ENCODE results near the gene MED26.

Gene MED26

DNA sequence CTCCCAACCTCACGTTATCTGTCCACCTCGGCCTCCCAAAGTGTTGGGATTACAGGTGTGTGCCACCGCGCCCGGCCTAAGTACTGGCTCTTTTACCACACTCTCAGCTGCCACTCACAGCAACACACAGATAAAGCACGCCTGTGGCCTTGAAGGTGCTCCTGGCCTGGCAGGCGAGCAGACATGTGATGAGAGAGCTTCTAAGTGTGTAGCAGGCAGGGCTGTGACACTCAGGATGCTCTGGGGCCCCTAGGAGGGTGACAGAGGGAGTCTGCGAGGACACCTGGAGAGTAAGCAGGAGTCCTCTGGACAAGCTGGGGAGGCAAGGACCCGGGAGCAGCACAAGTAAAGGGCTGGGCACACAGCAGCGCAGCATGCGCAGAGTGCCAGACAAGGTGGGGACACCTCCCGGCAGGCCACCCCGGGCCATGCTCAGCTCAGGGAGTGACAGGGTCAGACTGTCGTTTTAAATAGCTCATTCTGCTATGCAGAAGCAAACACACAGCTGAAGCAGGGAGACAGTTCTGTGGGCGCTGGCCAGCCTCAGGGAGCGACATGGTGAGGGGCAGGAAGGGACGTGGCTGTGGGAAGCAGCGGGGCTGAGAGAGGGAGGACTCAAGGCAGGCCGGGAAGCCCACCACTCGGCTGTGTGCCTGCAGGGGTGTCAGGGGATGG, 26.5 kb downstream of the MED26 start:
- no peak for DNase-seq (ENCODE audit: low read depth)
- no peak overlapping the region for H3K4me3 ChIP-seq (ENCODE audit: control insufficient read depth, low read depth, low read length)
- TF ChIP-seq, protein P1, sequence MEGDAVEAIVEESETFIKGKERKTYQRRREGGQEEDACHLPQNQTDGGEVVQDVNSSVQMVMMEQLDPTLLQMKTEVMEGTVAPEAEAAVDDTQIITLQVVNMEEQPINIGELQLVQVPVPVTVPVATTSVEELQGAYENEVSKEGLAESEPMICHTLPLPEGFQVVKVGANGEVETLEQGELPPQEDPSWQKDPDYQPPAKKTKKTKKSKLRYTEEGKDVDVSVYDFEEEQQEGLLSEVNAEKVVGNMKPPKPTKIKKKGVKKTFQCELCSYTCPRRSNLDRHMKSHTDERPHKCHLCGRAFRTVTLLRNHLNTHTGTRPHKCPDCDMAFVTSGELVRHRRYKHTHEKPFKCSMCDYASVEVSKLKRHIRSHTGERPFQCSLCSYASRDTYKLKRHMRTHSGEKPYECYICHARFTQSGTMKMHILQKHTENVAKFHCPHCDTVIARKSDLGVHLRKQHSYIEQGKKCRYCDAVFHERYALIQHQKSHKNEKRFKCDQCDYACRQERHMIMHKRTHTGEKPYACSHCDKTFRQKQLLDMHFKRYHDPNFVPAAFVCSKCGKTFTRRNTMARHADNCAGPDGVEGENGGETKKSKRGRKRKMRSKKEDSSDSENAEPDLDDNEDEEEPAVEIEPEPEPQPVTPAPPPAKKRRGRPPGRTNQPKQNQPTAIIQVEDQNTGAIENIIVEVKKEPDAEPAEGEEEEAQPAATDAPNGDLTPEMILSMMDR (conservative IDR thresholded peaks at IDR 0.05; ENCODE audit: control insufficient read depth, insufficient read depth, low read depth, low read length), result no peak

DNA sequence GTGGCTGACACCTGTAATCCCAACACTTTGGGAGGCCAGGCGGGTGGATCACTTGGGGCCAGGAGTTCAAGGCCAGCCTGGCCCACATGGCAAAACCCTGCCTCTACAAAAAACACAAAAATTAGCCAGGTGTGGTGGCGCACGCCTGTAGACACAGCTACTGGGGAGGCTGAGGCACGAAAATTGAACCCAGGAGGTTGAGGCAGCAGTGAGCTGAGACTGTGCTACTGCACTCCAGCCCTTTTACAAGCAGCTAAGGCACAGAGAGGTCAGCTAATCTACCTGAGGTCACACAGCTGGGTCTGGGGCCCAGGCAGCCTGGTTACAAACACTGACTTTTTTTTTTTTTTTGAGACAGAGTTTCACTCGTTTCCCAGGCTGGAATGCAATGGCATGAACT, 27.2 kb downstream of the MED26 start:
- no peak overlapping the region for H3K4me3 ChIP-seq (ENCODE audit: control insufficient read depth, low read depth, low read length)
- no peak for DNase-seq (ENCODE audit: low read depth)
- TF ChIP-seq, protein P1 (conservative IDR thresholded peaks at IDR 0.05; ENCODE audit: control insufficient read depth, insufficient read depth, low read depth, low read length), result no peak

DNA sequence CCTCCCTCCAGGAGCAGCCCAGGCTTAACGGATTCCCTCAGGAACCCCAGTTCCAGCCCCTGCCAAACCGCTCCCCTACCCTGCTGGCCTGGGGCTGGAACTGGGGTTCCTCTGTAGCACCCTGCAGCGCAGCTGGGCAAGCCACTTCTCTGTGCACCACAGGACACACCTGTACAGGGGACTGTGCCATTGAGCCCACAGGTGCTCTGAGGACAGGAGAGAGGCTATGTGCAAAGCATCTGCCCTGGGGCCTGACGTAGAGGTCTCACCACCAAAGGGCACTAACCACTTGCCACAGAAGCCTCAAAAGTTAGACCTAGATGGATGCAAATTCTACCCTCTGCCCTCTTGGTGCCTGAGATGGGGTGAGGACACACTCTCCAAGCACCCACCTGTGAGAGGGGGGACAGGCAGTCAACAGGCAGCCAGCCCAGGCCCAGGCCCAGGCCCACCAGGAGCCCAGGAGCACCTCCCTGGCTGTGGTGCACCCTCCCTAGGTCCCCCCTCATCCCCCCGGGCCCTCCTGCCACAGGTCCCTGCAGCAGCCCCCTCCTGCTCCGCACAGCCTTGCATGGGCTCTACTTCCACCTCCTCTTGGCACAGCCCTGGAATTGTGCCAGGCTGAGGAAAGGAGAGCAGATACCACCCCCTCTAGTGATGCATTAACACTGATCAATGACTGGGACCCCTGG, 28.2 kb downstream of the MED26 start:
- H3K4me3 ChIP-seq (ENCODE audit: control insufficient read depth, low read depth, low read length), result no peak overlapping the region
- TF ChIP-seq, protein P1 (conservative IDR thresholded peaks at IDR 0.05; ENCODE audit: control insufficient read depth, insufficient read depth, low read depth, low read length), result no peak
- DNase-seq (ENCODE audit: low read depth), result no peak

DNA sequence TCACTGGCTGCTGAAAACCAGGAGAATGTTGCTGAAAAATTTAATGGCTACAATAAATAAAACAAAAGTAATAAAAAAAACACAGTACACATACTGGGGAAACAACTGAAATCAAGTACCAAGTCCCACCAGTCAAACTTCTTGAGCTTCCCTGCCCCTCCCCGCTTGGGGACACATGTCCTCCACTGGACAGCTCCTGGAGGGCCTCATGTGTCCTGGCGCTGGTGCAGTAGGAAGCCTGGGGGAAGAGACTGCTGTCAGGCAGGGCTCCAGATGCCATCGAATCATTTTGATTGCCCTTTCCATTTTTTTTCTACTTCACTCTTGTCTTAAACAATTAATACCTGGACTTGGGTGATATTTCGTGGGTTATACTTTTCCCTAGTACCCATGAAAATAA, 29.2 kb downstream of the MED26 start:
- TF ChIP-seq, protein P1 (conservative IDR thresholded peaks at IDR 0.05; ENCODE audit: control insufficient read depth, insufficient read depth, low read depth, low read length), result no peak
- DNase-seq (ENCODE audit: low read depth), result no peak
- H3K4me3 ChIP-seq (ENCODE audit: control insufficient read depth, low read depth, low read length), result no peak overlapping the region

DNA sequence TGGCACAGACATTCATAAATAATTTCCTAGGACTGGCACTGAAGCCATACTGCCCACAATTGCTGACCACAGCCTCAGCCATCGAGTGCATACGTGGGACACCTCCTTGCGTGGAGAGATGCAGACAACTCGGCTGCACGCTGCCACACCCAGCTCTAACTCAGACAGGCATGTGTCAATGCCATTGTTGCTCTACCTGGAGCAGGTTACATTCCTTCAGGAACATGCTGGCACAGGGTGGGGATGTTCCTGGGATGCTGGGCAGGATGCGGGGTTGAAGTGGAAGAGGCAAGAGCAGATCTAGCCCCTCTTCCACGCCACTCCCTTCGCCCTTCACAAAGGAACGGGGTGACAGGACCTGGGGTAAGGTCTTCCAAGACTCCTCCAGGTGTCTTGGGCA, 31.6 kb downstream of the MED26 start:
- no peak for DNase-seq (ENCODE audit: low read depth)
- H3K4me3 ChIP-seq (ENCODE audit: control insufficient read depth, low read depth, low read length), result no peak overlapping the region
- TF ChIP-seq, protein P1 (conservative IDR thresholded peaks at IDR 0.05; ENCODE audit: control insufficient read depth, insufficient read depth, low read depth, low read length), result no peak

DNA sequence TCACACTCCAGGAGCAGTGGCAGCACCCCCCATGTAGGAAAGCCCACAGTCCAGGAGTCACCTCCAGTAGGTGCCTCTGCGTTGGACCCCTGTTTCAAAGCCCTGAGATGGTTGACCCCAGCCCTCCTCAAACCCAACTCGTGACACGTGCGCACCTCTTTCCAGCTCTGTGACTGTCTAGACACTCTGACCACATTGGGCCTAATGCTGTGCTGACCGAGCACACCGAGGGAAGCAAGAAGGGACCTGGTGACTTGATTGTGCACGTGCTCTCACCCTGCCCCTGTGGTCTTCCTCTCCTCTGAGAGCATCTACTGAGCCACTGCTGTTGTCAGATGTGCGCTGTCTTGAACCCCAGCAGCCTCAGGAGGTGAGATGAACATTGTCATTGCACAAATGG, 32.9 kb downstream of the MED26 start:
- H3K4me3 ChIP-seq (ENCODE audit: control insufficient read depth, low read depth, low read length), result no peak overlapping the region
- no peak for DNase-seq (ENCODE audit: low read depth)
- TF ChIP-seq, protein P1 (conservative IDR thresholded peaks at IDR 0.05; ENCODE audit: control insufficient read depth, insufficient read depth, low read depth, low read length), result no peak
